ENCODE data around the gene GDNF.
"Not testable (repeated sequence)": the region's sequence is repeated elsewhere in the genome, so short reads cannot be mapped to it uniquely, and the experiment has no call there.

The GDNF gene

GRCh38 chr5:37839407-37840052, at the start of gene GDNF:
TSS of gene GDNF (minus strand) at chr5:37840041. CDS start at chr5:37834796, 5,245 bp downstream.
- peak; percentile 76 for DNase-seq

GRCh38 chr5:37888476-37888875, 48.6 kb upstream of the GDNF start:
- DNase-seq, result no peak

GRCh38 chr5:37886242-37886905, 46.5 kb upstream of the GDNF start:
- DNase-seq, result no peak

- DNase-seq, result no peak
Measured at GRCh38 chr5:37882636-37883035, 42.8 kb upstream of the GDNF start.

GRCh38 chr5:37881359-37881758, 41.5 kb upstream of the GDNF start:
- DNase-seq, result no peak

GRCh38 chr5:37876943-37877342, 37.1 kb upstream of the GDNF start:
- no peak for DNase-seq

- no peak for DNase-seq
Measured at GRCh38 chr5:37876245-37876644, 36.4 kb upstream of the GDNF start.

GRCh38 chr5:37875051-37875787, 35.4 kb upstream of the GDNF start:
- DNase-seq, result no peak

- no peak for DNase-seq
Measured at GRCh38 chr5:37873988-37874387, 34.1 kb upstream of the GDNF start.

- no peak for DNase-seq
Measured at GRCh38 chr5:37871023-37871815, 31.4 kb upstream of the GDNF start.

- no peak for DNase-seq
Measured at GRCh38 chr5:37869216-37869615, 29.4 kb upstream of the GDNF start.

- DNase-seq, result no peak
Measured at GRCh38 chr5:37867654-37868053, 27.8 kb upstream of the GDNF start.

GRCh38 chr5:37862907-37863306, 23.1 kb upstream of the GDNF start:
- DNase-seq, result not testable (repeated sequence)

- no peak for DNase-seq
Measured at GRCh38 chr5:37860206-37860605, 20.4 kb upstream of the GDNF start.

GRCh38 chr5:37859805-37860204, 20.0 kb upstream of the GDNF start:
- DNase-seq, result no peak

GRCh38 chr5:37858250-37858649, 18.4 kb upstream of the GDNF start:
- no peak for DNase-seq

- DNase-seq, result no peak
Measured at GRCh38 chr5:37857696-37858095, 17.9 kb upstream of the GDNF start.

GRCh38 chr5:37855438-37855837, 15.6 kb upstream of the GDNF start:
- no peak for DNase-seq

GRCh38 chr5:37851305-37851704, 11.5 kb upstream of the GDNF start:
- no peak for DNase-seq

GRCh38 chr5:37850226-37850865, 10.5 kb upstream of the GDNF start:
- DNase-seq, result no peak

- DNase-seq, result no peak
Measured at GRCh38 chr5:37849641-37850040, 9.8 kb upstream of the GDNF start.

GRCh38 chr5:37847978-37848425, 8.2 kb upstream of the GDNF start:
- no peak for DNase-seq

All from right forelimb (tissue), 1 donor.